Osteoblast (primary cell): Measurements from ENCODE around the gene TLE3. TPM values are rescaled to one million over a fixed set of nuclear protein-coding genes. Genes with fewer than 3 reads are reported as not detected.

Source experiments
- DNase-seq: peaks from one replicate; pipeline ENCODE4 v3.0.0; 2011; ENCODE audit warnings: low spot score, mixed read lengths; ENCODE audit not compliant: insufficient read length; ENCODE audit errors: missing footprints
- H2AFZ ChIP-seq: 2 replicates; pipeline ENCODE4 v1.6.0; 2011; ENCODE audit warnings: mild to moderate bottlenecking, low read length
- H3K27ac ChIP-seq: 2 replicates; pipeline ENCODE4 v1.5.1; 2011; ENCODE audit warnings: mild to moderate bottlenecking, low read depth, low read length, moderate library complexity
- H3K27me3 ChIP-seq: 2 replicates; pipeline ENCODE4 v1.6.0; 2012; ENCODE audit warnings: mild to moderate bottlenecking, control low read depth, inconsistent platforms, low read length, moderate library complexity; ENCODE audit not compliant: insufficient read depth
- H3K36me3 ChIP-seq: 2 replicates; pipeline ENCODE4 v1.5.1; 2011; ENCODE audit warnings: mild to moderate bottlenecking, low read length, control low read depth, moderate library complexity; ENCODE audit not compliant: insufficient read depth
- H3K4me1 ChIP-seq: 2 replicates; pipeline ENCODE4 v1.5.1; 2011; ENCODE audit warnings: mild to moderate bottlenecking, low read length, control low read depth, moderate library complexity; ENCODE audit not compliant: insufficient read depth
- H3K4me2 ChIP-seq: 2 replicates; pipeline ENCODE4 v1.6.0; 2011; ENCODE audit warnings: mild to moderate bottlenecking, low read length; ENCODE audit not compliant: insufficient read depth
- H3K4me3 ChIP-seq: fragments of 200-600 bp; sonication (generic); 3 replicates; pipeline ENCODE4 v1.5.1; 2012; ENCODE audit warnings: mild to moderate bottlenecking, low read length, inconsistent platforms; ENCODE audit not compliant: insufficient read depth
- H3K79me2 ChIP-seq: 2 replicates; pipeline ENCODE4 v1.6.0; 2012; ENCODE audit warnings: mild to moderate bottlenecking, low read length, control low read depth, inconsistent platforms; ENCODE audit not compliant: insufficient read depth
- H3K9me3 ChIP-seq: 2 replicates; pipeline ENCODE4 v1.5.1; 2011; ENCODE audit warnings: low read depth, low read length, control low read depth
- H4K20me1 ChIP-seq: 2 replicates; pipeline ENCODE4 v1.6.0; 2012; ENCODE audit warnings: mild to moderate bottlenecking, low read length, control low read depth; ENCODE audit not compliant: insufficient read depth
- total RNA-seq: library from RNA; depleted of rRNA; stranded (reverse); fragments of >200 nt; gene quantifications from 2 replicates; pipeline ENCODE4 v1.2.3, GENCODE V29; 2012
- TF ChIP-seq, protein P1 (sequence below): IDR thresholded peaks from 2 replicates; pipeline ENCODE4 v1.5.1; 2011; ENCODE audit warnings: mild to moderate bottlenecking, low read depth, low read length, moderate library complexity; ENCODE audit errors: extremely low read depth

TLE3 gene
- total RNA-seq, 1 donor = 29.7 TPM

DNA sequence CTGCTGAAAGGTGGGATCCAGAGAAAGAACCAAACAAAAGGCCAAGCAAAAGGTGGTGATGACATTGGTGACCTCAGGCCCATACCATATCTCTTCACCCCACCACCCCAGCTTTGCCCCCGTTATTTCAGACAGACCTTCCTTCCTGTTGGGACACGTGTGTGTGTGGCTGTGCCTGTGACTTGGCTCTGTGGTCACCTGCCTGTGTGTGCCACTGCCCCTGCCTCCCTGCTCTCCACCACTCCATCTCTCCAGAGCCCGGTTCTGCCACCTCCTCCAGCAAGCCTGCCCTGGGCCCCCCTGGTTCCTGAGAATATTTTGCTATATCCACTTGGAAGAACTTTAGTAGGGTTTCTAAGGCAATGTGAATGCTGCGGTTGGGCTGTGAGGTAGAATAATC, 28.6 kb upstream of the TLE3 start:
- TF ChIP-seq, protein P1, sequence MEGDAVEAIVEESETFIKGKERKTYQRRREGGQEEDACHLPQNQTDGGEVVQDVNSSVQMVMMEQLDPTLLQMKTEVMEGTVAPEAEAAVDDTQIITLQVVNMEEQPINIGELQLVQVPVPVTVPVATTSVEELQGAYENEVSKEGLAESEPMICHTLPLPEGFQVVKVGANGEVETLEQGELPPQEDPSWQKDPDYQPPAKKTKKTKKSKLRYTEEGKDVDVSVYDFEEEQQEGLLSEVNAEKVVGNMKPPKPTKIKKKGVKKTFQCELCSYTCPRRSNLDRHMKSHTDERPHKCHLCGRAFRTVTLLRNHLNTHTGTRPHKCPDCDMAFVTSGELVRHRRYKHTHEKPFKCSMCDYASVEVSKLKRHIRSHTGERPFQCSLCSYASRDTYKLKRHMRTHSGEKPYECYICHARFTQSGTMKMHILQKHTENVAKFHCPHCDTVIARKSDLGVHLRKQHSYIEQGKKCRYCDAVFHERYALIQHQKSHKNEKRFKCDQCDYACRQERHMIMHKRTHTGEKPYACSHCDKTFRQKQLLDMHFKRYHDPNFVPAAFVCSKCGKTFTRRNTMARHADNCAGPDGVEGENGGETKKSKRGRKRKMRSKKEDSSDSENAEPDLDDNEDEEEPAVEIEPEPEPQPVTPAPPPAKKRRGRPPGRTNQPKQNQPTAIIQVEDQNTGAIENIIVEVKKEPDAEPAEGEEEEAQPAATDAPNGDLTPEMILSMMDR = no peak
- peaks cover 8% of the 10 kb centered on the region for H3K4me1 ChIP-seq
- H2AFZ ChIP-seq = no peak overlapping the region
- no peaks in the 10 kb centered on the region for H3K9me3 ChIP-seq
- H4K20me1 ChIP-seq = no peaks in the 10 kb centered on the region
- H3K4me2 ChIP-seq = no peak overlapping the region
- no peak overlapping the region for H3K27ac ChIP-seq
- no peak for DNase-seq
- H3K36me3 ChIP-seq = no peaks in the 10 kb centered on the region
- no peak overlapping the region for H3K4me3 ChIP-seq
- H3K27me3 ChIP-seq = peaks cover 41% of the 10 kb centered on the region
- H3K79me2 ChIP-seq = no peaks in the 10 kb centered on the region

DNA sequence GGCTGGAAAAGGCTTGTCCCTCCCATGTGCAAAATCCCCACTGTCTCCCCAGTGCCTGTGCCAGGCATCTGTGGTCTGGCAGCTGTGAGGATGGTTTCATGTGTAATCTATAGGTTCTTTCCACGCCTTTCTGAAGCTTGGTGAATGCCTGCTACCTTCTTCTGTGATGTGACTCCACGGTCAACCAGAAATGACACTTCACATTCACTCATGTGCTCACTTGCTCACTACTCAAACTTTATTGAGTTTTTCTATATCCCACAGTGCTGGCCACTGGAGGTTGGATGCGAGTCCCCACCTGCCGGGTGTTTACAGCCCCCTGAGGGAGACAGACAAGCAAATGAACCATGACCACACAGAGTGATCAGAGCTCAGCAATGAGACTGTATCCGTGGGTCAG, 27.9 kb upstream of the TLE3 start:
- no peak for DNase-seq
- Histone ChIP-seq H3K27me3 (peaks cover 41% of the 10 kb centered on the region), H3K4me3 (no peak overlapping the region), H3K79me2 (no peaks in the 10 kb centered on the region), H3K27ac (no peak overlapping the region), H3K4me1 (peaks cover 11% of the 10 kb centered on the region), H3K4me2 (no peak overlapping the region), H2AFZ (no peak overlapping the region), H4K20me1 (no peaks in the 10 kb centered on the region), H3K9me3 (no peaks in the 10 kb centered on the region), H3K36me3 (no peaks in the 10 kb centered on the region)
- TF ChIP-seq, protein P1 = no peak

DNA sequence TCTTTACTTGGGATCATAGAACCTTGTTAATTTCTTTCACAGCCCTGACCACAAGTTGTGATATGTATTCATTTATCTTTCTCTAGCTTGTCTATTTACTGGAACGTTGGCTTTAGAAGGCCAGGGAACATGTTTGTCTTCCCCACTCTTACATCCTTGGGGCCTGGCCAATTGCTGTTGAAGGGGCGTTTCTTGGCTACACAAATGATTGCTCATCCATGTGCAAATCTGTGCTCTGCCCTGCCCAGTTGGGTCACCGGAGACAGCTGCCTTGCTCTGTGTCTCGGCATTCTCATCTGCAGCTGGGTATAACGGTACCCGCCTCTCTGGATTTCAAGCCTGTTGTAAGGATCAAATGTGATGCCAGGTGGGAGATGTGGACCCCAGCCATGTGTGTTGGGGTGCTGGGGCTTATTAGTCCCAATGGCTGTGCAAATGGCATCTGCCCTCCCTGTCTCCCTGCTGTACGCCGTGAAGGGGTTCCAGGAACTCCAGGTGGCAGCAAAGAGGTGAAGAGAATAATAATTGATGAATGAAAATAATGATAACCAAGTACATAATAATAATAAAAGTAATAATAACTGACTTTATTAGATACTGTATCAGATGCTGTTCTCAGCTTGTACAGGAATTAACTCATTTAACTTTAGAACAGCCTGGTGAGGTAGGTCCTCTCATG, 24.0 kb upstream of the TLE3 start:
- TF ChIP-seq, protein P1 = no peak
- H3K27me3 ChIP-seq = peaks cover 27% of the 10 kb centered on the region
- H3K4me3 ChIP-seq = no peak overlapping the region
- H3K27ac ChIP-seq = no peak overlapping the region
- DNase-seq = peak; percentile 93
- peaks cover 11% of the 10 kb centered on the region for H3K4me1 ChIP-seq
- H3K36me3 ChIP-seq = no peaks in the 10 kb centered on the region
- no peak overlapping the region for H2AFZ ChIP-seq
- no peaks in the 10 kb centered on the region for H4K20me1 ChIP-seq
- no peaks in the 10 kb centered on the region for H3K9me3 ChIP-seq
- H3K79me2 ChIP-seq = no peaks in the 10 kb centered on the region
- no peak overlapping the region for H3K4me2 ChIP-seq

DNA sequence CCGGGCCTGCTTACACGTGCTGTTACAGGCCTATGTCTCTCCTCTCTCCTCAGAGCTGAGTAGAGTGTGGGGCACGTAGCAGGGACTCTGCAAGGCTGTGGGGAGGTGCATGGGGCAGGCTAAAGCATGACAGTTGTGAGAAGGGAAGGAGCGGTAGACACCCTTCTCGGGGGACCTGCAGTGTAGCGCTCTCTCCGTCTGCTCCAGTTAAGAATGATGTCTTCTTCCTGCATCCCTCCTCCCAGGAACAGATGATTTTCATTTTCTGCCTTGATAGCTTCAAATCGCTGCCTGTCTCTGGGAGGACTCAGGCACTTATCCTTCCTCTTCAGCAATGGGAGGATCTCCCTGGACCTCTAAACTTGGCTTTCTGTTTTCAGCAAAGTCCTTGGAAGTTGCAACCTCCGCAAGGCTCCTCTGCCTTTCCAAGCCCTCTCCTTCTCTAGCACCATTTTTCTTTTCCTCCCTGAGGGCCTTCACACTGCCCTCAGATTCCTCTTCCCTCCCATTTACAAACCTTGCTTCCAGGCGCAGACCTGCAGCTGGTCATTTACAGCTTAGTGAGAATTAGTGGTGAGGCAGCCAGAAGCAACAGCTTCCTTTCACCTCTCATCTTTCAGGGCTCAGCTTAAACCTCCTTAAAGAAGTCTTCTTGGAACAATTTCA, 23.4 kb upstream of the TLE3 start:
- H3K4me3 ChIP-seq = no peak overlapping the region
- peaks cover 25% of the 10 kb centered on the region for H3K27me3 ChIP-seq
- DNase-seq = no peak
- no peaks in the 10 kb centered on the region for H3K36me3 ChIP-seq
- TF ChIP-seq, protein P1 = no peak
- no peak overlapping the region for H3K27ac ChIP-seq
- no peaks in the 10 kb centered on the region for H3K79me2 ChIP-seq
- no peak overlapping the region for H3K4me2 ChIP-seq
- H3K4me1 ChIP-seq = peaks cover 11% of the 10 kb centered on the region
- no peaks in the 10 kb centered on the region for H3K9me3 ChIP-seq
- H4K20me1 ChIP-seq = no peaks in the 10 kb centered on the region
- no peak overlapping the region for H2AFZ ChIP-seq
